ENCODE measurements around the gene XYLT1.

Gene XYLT1

DNA sequence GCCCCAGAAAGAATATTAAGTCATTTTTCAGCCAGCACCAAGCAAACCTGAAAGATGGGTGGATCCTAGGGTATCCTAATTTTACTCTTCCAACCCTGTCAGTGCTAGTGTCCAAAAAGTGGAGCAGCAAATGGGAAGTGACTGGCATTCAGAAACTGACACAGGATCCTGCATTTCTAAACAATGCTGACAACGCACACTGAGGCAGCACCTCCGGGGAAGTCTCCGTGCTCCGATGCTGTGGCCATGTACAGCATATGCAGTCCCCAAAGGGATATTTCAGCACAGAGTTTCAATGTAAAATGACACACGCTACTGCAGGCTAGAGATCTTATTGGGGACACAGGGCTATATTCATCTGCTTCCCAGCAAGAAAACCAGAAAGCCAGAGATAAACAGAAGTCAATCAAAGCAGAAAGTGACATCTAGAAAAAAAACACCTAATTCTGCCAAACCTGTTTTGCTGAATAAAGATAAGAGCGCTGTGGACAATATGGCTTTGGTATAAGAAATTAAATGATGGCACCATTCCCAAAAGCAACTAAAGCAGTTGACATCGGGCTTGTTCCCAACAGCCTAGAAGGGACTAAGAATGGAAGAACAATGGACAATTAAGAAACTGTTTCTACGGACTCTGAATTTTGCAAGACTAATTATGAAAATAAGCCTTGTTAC is 17.3 kb downstream of the XYLT1 start:
- H3K9me3 Mint-ChIP-seq = no peaks in the 10 kb centered on the region
- H3K36me3 Mint-ChIP-seq = peaks cover 18% of the 10 kb centered on the region
- H3K27ac Mint-ChIP-seq = no peak overlapping the region
- peaks cover 40% of the 10 kb centered on the region for H3K4me1 Mint-ChIP-seq
- H3K4me3 Mint-ChIP-seq = no peak overlapping the region
- no peaks in the 10 kb centered on the region for H3K27me3 Mint-ChIP-seq
- no peak for ATAC-seq

DNA sequence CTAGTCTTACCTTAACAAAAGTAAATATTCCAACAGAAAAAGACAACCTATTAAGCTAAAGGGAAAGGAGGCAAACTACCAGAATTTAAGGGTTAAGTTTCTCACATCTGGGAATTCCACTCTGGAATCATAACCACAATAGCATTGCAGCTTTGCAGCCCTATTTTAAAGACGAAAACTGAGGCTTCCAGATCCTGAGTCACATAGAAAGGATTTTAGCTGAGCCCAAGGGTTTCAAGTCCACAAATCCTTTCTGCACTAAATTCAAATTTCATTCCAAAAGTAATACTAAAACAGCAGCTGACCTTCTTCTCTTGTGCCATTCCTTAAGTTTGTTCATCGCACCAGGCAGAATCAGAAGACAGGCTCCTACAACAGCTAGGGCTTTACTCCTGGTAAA is 17.8 kb downstream of the XYLT1 start:
- Mint-ChIP-seq H3K27ac (no peak overlapping the region), H3K27me3 (no peaks in the 10 kb centered on the region), H3K36me3 (peaks cover 18% of the 10 kb centered on the region)

GRCh38 chr16:17451843-17452242 is 18.9 kb downstream of the XYLT1 start:
- peaks cover 17% of the 10 kb centered on the region for H3K36me3 Mint-ChIP-seq
- no peak overlapping the region for H3K27ac Mint-ChIP-seq
- no peaks in the 10 kb centered on the region for H3K9me3 Mint-ChIP-seq
- peak; percentile 79 for ATAC-seq
- H3K27me3 Mint-ChIP-seq = no peaks in the 10 kb centered on the region
- no peak overlapping the region for H3K4me3 Mint-ChIP-seq
- peaks cover 45% of the 10 kb centered on the region for H3K4me1 Mint-ChIP-seq

More for the DNA sequence above, 17.8 kb downstream of the XYLT1 start:
- H3K4me1 Mint-ChIP-seq = peaks cover 45% of the 10 kb centered on the region
- no peaks in the 10 kb centered on the region for H3K9me3 Mint-ChIP-seq
- ATAC-seq = no peak
- no peak overlapping the region for H3K4me3 Mint-ChIP-seq

- Mint-ChIP-seq H3K27ac (peak overlapping the region; percentile 75), H3K36me3 (peaks cover 24% of the 10 kb centered on the region), H3K4me1 (peaks cover 45% of the 10 kb centered on the region), H3K4me3 (no peak overlapping the region), H3K27me3 (no peaks in the 10 kb centered on the region), H3K9me3 (no peaks in the 10 kb centered on the region)
- ATAC-seq = no peak
Observed at GRCh38 chr16:17450291-17450690, 20.5 kb downstream of the XYLT1 start.

DNA sequence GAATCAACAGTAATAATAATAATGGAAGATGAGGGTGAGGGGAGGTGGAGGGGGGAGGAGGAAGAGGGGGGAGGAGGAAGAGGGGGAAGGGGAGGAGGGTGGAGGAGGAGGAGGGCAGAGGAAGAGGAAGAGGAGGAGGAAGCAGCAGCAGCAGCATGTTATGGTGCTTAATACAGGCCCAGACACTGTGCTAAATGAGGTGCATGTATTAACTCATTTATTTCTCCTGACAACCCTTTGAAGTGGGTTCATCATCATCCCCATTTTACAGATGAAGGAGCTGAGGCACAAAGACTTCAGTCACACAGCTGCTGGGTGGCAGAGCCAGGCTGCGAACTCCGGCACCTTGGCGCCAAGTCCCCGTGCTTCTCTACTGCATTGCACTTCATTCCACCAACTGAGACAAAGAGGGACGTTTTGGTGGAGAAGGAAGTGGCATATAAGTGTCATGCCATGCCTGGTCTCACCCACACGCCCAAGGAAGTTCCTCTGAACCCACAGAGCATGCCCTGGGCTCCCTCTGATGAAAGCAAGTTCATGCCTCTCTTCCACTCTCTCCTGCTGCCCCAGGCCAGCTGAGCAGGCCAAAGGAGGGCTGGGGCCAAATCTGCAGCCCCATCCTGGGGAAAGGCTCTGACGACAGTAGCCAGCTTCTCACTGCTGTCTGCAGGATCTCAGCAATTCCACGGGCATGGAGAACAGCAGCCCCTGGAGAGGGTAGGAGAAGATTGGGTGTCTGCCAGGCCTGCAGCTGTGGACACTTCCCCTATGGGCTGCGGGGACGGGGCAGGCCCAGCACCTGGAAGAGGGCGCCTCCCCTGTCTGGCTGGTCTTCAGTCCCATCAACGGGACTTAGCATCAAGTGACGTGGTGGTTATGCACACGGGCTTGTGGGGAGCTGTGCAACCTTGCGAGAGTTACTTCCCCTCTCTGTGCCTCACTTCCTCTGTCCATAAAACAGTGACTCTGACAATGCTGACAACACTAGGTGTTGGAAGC is 21.8 kb downstream of the XYLT1 start:
- Mint-ChIP-seq H3K36me3 (peaks cover 36% of the 10 kb centered on the region), H3K9me3 (peaks cover under 1% of the 10 kb centered on the region), H3K4me1 (peaks cover 47% of the 10 kb centered on the region), H3K27ac (peak overlapping the region; percentile 75), H3K4me3 (no peak overlapping the region), H3K27me3 (no peaks in the 10 kb centered on the region)
- ATAC-seq = peak; percentile 81

- Mint-ChIP-seq H3K27ac (no peak overlapping the region), H3K4me3 (no peak overlapping the region), H3K27me3 (no peaks in the 10 kb centered on the region), H3K4me1 (peaks cover 45% of the 10 kb centered on the region), H3K36me3 (peaks cover 50% of the 10 kb centered on the region), H3K9me3 (peaks cover 3% of the 10 kb centered on the region)
- no peak for ATAC-seq
Observed at GRCh38 chr16:17447101-17447569, 23.6 kb downstream of the XYLT1 start.

DNA sequence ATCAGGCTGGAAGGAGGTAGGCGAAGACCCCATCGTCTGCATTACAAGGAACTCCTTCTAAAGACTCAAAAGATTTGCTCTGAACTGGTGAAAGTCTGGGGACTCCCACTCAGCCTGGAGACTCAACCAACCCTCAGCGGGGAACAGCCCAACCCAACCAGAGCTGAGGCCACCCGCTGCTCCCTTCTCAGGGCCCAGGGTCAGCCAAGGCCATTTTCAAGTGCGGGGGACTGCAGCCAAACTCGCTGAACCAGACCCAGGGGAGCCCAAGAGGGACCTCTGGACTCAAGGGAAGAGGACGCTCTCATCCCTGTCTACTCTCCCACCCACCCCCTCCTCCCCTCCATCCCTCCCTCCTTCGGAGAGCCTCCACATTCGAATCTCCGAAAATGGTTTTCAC is 24.1 kb downstream of the XYLT1 start:
- no peak overlapping the region for H3K4me3 Mint-ChIP-seq
- H3K9me3 Mint-ChIP-seq = peaks cover 3% of the 10 kb centered on the region
- peaks cover 41% of the 10 kb centered on the region for H3K4me1 Mint-ChIP-seq
- H3K27ac Mint-ChIP-seq = no peak overlapping the region
- no peak for ATAC-seq
- no peaks in the 10 kb centered on the region for H3K27me3 Mint-ChIP-seq
- peaks cover 50% of the 10 kb centered on the region for H3K36me3 Mint-ChIP-seq

GRCh38 chr16:17445421-17445820 is 25.3 kb downstream of the XYLT1 start:
- peaks cover 3% of the 10 kb centered on the region for H3K9me3 Mint-ChIP-seq
- H3K4me3 Mint-ChIP-seq = no peak overlapping the region
- H3K27ac Mint-ChIP-seq = no peak overlapping the region
- peaks cover 33% of the 10 kb centered on the region for H3K4me1 Mint-ChIP-seq
- peaks cover 42% of the 10 kb centered on the region for H3K36me3 Mint-ChIP-seq
- no peak for ATAC-seq
- no peaks in the 10 kb centered on the region for H3K27me3 Mint-ChIP-seq

GRCh38 chr16:17444658-17445057 is 26.1 kb downstream of the XYLT1 start:
- Mint-ChIP-seq H3K36me3 (peaks cover 38% of the 10 kb centered on the region), H3K4me3 (no peak overlapping the region), H3K27ac (no peak overlapping the region), H3K27me3 (no peaks in the 10 kb centered on the region), H3K9me3 (peaks cover 3% of the 10 kb centered on the region), H3K4me1 (peaks cover 33% of the 10 kb centered on the region)
- ATAC-seq = no peak

DNA sequence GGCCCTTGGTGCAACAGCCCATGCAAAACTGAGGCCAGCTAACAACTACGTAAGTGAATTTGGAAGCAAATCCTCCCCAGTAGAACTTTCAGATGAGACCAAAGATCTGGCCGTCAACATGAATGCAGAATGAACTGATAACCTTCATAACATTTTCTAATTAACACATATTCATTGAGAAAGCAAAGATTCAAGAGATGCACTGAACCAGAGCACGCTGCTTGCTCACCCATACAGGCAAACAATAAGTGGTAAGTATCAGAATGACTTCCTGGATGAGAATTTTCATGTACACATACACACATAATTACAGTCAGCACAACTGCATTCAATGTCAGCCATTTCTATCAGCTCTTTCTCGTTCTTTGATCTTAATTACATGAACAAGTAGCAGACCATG is 30.6 kb downstream of the XYLT1 start:
- Mint-ChIP-seq H3K27ac (no peak overlapping the region), H3K9me3 (peaks cover 3% of the 10 kb centered on the region), H3K36me3 (peaks cover 57% of the 10 kb centered on the region), H3K27me3 (no peaks in the 10 kb centered on the region), H3K4me3 (no peak overlapping the region), H3K4me1 (peaks cover 41% of the 10 kb centered on the region)
- ATAC-seq = peak; percentile 47

DNA sequence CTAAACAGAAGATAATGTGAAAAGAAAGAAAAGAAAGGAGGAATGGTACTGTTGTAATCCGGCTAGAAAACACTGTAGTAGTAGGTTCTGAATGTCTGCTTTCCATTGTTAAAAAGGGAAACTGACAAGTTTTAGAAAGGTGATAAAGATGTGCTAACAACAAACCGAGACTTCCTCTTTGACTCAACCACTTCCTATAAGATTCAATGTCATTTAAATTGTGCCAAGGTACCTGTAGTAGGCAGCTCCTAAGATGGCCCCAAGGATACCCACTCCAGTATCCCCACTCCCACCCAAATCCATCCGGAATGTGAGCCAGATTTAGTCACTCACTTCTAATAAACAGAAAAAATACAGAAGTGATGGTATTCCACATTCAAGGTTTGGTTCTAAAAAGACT is 31.2 kb downstream of the XYLT1 start:
- Mint-ChIP-seq H3K36me3 (peaks cover 58% of the 10 kb centered on the region), H3K4me1 (peaks cover 46% of the 10 kb centered on the region)

DNA sequence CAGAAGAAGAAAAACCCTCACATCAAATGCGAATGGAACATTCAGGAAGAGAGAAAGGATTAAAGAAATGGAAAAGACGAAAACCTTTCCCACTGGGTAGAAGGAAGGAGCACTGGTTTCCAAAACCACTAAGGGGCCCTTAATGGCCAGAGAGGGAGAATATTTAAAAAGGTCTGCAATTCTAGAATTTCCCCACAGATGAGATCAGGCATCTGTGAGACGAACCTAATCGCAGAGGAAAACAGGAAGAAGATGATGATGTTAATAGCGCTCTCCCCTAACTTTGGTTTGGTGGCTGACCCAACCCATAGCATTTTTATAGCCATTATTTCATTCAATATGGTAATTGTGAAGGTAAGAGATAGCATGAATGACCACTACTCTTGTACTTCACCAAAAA is 32.8 kb downstream of the XYLT1 start:
- peaks cover 49% of the 10 kb centered on the region for H3K4me1 Mint-ChIP-seq
- no peak for ATAC-seq
- H3K27ac Mint-ChIP-seq = no peak overlapping the region
- no peak overlapping the region for H3K4me3 Mint-ChIP-seq
- no peaks in the 10 kb centered on the region for H3K9me3 Mint-ChIP-seq
- peaks cover 54% of the 10 kb centered on the region for H3K36me3 Mint-ChIP-seq
- no peaks in the 10 kb centered on the region for H3K27me3 Mint-ChIP-seq

More for the DNA sequence above, 31.2 kb downstream of the XYLT1 start:
- H3K9me3 Mint-ChIP-seq = peaks cover 3% of the 10 kb centered on the region
- peak; percentile 59 for ATAC-seq
- no peaks in the 10 kb centered on the region for H3K27me3 Mint-ChIP-seq
- H3K27ac Mint-ChIP-seq = no peak overlapping the region
- H3K4me3 Mint-ChIP-seq = no peak overlapping the region

- Mint-ChIP-seq H3K9me3 (no peaks in the 10 kb centered on the region), H3K27ac (no peak overlapping the region), H3K27me3 (no peaks in the 10 kb centered on the region), H3K36me3 (peaks cover 57% of the 10 kb centered on the region), H3K4me1 (peaks cover 56% of the 10 kb centered on the region), H3K4me3 (no peak overlapping the region)
- no peak for ATAC-seq
Observed at GRCh38 chr16:17437127-17437720, 33.5 kb downstream of the XYLT1 start.

DNA sequence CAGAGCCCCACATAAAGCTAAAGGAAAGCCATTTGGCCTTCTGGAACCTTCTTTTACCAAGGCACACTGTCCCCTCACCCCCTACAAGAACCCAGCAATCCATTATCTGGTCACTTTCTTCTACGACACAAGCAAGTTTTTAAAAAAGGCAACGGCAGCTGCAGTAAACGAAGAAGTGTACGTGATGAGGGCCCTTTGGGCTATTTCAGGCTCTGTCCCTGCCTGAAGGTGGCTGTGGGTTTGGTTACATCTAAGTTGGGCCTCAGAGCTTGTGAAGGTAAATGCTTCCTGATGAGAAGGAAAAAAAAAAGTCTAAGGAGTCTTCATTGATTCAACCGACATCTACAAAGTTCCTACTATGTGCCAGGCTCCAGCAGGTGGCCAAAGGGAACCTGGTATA is 35.4 kb downstream of the XYLT1 start:
- H3K27ac Mint-ChIP-seq = no peak overlapping the region
- H3K9me3 Mint-ChIP-seq = no peaks in the 10 kb centered on the region
- no peak for ATAC-seq
- H3K4me1 Mint-ChIP-seq = peaks cover 60% of the 10 kb centered on the region
- H3K27me3 Mint-ChIP-seq = no peaks in the 10 kb centered on the region
- peaks cover 67% of the 10 kb centered on the region for H3K36me3 Mint-ChIP-seq
- H3K4me3 Mint-ChIP-seq = no peak overlapping the region

Data from stimulated activated memory B cell treated with anti-CD40 and anti-IgM and Interleukin-4, amounts not matched to agents 10 μg/mL and 1 μg/mL and 100 μg/mL, for 72 hours (primary cell).